Chondrocyte (in vitro differentiated cells): ENCODE results near the gene TAS2R39. TPM values are rescaled to one million over a fixed set of nuclear protein-coding genes. Genes with fewer than 3 reads are reported as not detected.

Experiments
- DNase-seq: peaks from one replicate; pipeline ENCODE4 v3.0.0; 2021; ENCODE audit warnings: mixed read lengths, low spot score
- H3K27ac Mint-ChIP-seq: one replicate; pipeline ENCODE4 v1.8.0; 2021; ENCODE audit warnings: mild to moderate bottlenecking, moderate library complexity, mixed read lengths; ENCODE audit not compliant: unreplicated experiment
- H3K27me3 Mint-ChIP-seq: 2 replicates; pipeline ENCODE4 v1.8.0; 2021; ENCODE audit warnings: low read depth, mixed read lengths
- H3K36me3 Mint-ChIP-seq: 2 replicates; pipeline ENCODE4 v1.8.0; 2021; ENCODE audit warnings: low read depth, mixed read lengths
- H3K4me1 Mint-ChIP-seq: 2 replicates; pipeline ENCODE4 v1.8.0; 2021; ENCODE audit warnings: low read depth, mild to moderate bottlenecking, mixed read lengths
- H3K4me3 Mint-ChIP-seq: one replicate; pipeline ENCODE4 v1.8.0; 2021; ENCODE audit warnings: mild to moderate bottlenecking, moderate library complexity, mixed read lengths; ENCODE audit not compliant: unreplicated experiment
- H3K9me3 Mint-ChIP-seq: 2 replicates; pipeline ENCODE4 v1.8.0; 2021; ENCODE audit warnings: low read depth, mixed read lengths
- total RNA-seq: library from RNA; stranded (reverse); gene quantifications from 3 replicates; pipeline ENCODE4 v1.2.1, GENCODE V29; 2021
- TF ChIP-seq, protein P1 (sequence below): fragments of 200-600 bp; sonication (generic); IDR thresholded peaks from 2 replicates; pipeline ENCODE4 v1.5.0; 2021; ENCODE audit warnings: antibody characterized with exemption, mild to moderate bottlenecking, moderate library complexity

Gene TAS2R39
- total RNA-seq, 1 donor from 2014 or later = not detected

DNA sequence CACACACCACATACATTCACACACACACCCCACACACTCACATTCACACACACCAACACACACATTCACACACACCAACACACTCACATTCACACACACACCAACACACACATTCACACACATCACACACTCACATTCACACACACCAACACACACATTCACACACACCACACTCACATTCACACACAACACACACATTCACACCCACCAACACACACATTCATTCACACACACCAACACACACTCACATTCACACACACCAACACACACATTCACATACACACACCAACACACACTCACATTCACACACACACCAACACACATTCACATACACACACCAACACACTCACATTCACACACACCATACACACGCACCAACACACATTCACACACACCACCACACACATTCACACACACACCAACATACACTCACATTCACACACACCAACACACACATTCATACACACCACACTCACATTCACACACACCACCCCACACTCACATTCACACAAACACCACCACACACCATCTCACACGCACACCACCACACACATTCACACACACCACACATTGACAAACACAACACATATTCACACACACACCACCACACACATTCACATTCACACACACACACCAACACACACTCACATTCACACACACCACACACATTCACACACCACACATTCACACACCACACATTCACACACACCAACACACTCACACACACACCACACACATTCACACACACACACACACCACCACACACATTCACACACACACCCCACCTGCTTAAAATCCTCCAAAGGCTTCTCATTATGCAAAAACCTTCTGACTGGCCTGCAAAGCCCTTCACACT is 47.6 kb downstream of the TAS2R39 start:
- DNase-seq = no peak
- peaks cover 12% of the 10 kb centered on the region for H3K9me3 Mint-ChIP-seq
- H3K4me1 Mint-ChIP-seq = peaks cover 19% of the 10 kb centered on the region
- TF ChIP-seq, protein P1, sequence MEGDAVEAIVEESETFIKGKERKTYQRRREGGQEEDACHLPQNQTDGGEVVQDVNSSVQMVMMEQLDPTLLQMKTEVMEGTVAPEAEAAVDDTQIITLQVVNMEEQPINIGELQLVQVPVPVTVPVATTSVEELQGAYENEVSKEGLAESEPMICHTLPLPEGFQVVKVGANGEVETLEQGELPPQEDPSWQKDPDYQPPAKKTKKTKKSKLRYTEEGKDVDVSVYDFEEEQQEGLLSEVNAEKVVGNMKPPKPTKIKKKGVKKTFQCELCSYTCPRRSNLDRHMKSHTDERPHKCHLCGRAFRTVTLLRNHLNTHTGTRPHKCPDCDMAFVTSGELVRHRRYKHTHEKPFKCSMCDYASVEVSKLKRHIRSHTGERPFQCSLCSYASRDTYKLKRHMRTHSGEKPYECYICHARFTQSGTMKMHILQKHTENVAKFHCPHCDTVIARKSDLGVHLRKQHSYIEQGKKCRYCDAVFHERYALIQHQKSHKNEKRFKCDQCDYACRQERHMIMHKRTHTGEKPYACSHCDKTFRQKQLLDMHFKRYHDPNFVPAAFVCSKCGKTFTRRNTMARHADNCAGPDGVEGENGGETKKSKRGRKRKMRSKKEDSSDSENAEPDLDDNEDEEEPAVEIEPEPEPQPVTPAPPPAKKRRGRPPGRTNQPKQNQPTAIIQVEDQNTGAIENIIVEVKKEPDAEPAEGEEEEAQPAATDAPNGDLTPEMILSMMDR = no peak
- H3K27ac Mint-ChIP-seq = no peak overlapping the region
- peaks cover 2% of the 10 kb centered on the region for H3K36me3 Mint-ChIP-seq
- no peaks in the 10 kb centered on the region for H3K27me3 Mint-ChIP-seq
- no peak overlapping the region for H3K4me3 Mint-ChIP-seq

Other genes with a start within 250 kb of the TAS2R39 start
- gene TRPV5, start 249.7 kb upstream of the TAS2R39 start, total RNA-seq = not detected in 3 replicates
- not detected in 3 replicates for gene LLCFC1, start 243.9 kb upstream of the TAS2R39 start, total RNA-seq
- gene KEL, start 221.1 kb upstream of the TAS2R39 start, total RNA-seq = 0.40 to 0.79 TPM (median 0.44 TPM) in 3 replicates
- gene OR9A2, start 156.3 kb upstream of the TAS2R39 start, total RNA-seq = not detected in 3 replicates
- gene OR6V1, start 131.1 kb upstream of the TAS2R39 start, total RNA-seq = not detected in 3 replicates
- not detected in 3 replicates for gene PIP, start 51.3 kb upstream of the TAS2R39 start, total RNA-seq
- gene TAS2R40, start 38.6 kb downstream of the TAS2R39 start, total RNA-seq = not detected in 3 replicates
- 70.1 to 79.6 TPM (median 79.4 TPM) in 3 replicates for gene GSTK1, start 80.0 kb downstream of the TAS2R39 start, total RNA-seq
- gene TMEM139, start 101.5 kb downstream of the TAS2R39 start, total RNA-seq = not detected in 3 replicates
- 28.7 to 31.5 TPM (median 30.3 TPM) in 3 replicates for gene CASP2, start 104.9 kb downstream of the TAS2R39 start, total RNA-seq
- not detected in 3 replicates for gene CLCN1, start 132.7 kb downstream of the TAS2R39 start, total RNA-seq
- 3.0 to 4.0 TPM (median 3.1 TPM) in 3 replicates for gene FAM131B, start 179.3 kb downstream of the TAS2R39 start, total RNA-seq
- 241 to 386 TPM (median 384 TPM) in 3 replicates for gene ZYX, start 197.9 kb downstream of the TAS2R39 start, total RNA-seq
- not detected in 3 replicates for gene EPHA1, start 225.4 kb downstream of the TAS2R39 start, total RNA-seq